ENCODE measurements around the gene CCDC92.

CCDC92 gene

DNA sequence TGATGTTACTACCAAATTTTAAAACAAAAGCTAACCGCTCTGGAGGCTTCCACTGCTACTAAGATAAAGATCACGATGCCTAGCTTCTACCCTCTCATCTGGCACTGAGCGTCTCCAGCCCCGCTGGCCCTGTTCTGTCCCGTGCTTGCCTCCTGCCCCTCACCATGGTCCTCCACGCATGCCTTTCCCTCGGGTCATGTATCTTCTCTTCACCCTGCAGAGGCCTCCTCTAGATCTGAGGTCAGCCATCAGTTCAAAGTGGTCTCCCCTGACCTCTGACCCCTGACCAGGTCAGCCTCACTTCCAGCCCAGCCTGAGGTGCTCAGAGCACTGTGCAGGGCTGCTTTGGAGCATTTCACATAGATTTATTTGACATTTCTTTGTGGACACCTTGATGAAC, 28.7 kb upstream of the CCDC92 start:
- no peak for DNase-seq

GRCh38 chr12:124000111-124000510, 27.5 kb upstream of the CCDC92 start:
- no peak for DNase-seq

- DNase-seq = no peak
Observed at GRCh38 chr12:123998991-123999359, 26.3 kb upstream of the CCDC92 start.

GRCh38 chr12:123998344-123998990, 25.8 kb upstream of the CCDC92 start:
- DNase-seq = no peak

DNA sequence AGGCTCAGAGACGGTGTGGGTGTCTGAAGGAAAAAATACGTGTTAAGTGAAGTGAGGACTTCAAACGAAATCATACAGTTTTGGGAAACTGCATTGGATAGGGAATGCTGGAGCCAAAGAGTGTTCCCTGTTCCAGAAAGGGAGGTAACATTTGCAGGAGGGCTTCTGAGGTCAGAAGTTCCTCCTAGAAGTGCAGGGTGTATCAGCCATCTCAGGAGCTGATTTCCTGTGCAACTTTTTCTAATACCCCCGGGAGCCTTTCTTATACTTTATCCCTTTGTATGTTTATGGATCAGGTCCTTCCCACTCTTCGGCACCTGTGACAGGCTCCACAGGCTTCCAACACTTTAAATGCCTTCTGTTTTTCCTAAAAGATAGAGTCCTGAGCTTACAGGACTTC, 25.3 kb upstream of the CCDC92 start:
- DNase-seq = no peak

DNA sequence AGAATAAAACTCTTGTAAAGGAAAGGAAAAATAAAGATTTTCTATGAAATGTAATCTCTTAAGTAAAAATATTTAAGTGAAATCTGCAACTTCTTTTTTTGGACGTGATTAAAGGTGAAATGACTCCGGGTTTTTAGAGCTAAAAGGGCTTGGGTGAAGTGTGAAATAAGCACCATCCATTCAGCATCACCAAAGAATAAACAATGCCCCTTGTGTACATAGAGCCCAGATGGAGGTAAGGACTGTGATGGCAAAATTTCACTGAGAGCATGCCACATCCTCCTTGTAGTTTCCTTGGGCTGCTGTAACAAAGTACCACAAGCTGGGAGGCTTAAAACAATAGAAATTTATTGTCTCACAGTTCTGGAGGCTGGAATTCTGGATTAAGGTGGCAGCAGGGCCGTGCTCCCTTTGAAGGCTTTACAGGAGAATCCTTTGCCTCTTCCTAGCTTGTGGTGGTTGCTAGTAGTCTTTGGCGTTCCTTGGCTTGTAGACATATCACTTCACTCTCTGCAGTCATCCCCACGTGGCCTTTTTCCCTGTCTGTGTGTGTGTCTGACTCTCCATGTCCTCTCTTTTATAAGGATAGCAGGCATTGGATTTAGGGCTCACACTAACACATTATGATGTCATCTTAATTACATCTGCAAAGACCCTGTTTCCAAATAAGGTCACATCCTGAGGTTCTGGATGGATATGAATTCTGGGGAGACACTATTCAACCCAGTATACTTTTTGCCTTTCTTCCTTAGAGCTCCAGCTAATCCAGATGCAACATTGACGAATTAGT, 24.6 kb upstream of the CCDC92 start:
- DNase-seq = no peak

DNA sequence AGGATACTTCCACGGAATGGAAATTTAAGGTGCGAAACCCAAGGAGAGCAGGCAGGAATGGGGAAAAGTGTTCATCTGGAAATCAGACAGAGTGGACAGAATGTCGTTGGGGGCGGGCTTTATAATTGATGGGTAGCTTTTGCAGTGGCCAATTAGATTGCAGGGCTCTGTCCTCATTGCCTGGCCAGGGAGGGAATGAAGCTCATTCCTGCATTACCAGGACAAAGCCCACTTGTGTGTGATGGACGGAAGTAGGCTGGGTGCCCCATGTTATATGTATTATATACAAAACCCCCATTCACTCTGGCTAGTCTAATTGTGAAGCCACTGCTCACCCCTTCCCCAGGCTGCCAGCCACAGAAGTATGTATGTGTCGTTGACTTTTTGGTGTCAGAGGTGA, 23.9 kb upstream of the CCDC92 start:
- DNase-seq = no peak

- DNase-seq = no peak
Observed at GRCh38 chr12:123995023-123995748, 22.6 kb upstream of the CCDC92 start.

- DNase-seq = no peak
Observed at GRCh38 chr12:123992118-123992825, 19.6 kb upstream of the CCDC92 start.

GRCh38 chr12:123991372-123991951, 18.8 kb upstream of the CCDC92 start:
- DNase-seq = no peak

DNA sequence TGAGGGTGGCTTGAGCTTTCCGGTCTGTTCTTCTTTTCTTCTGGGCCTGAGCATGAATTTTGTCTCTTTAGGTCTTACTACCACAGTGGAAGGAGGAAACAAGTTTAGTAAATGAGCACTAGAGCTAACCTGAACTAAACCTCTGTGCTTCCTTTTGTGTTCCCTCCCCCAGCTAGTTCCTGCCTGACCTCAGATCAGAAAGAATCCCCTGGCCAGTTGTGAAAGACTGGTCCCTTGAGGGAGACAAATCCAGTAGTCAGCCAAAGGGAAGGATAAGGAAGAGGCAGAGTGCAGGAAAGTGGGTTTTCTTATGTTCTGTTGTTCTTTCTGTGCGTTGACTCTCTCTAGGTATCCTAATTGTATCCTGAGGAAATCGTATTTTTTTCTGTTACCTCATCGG, 17.9 kb upstream of the CCDC92 start:
- DNase-seq = no peak

- DNase-seq = no peak
Observed at GRCh38 chr12:123989753-123990152, 17.1 kb upstream of the CCDC92 start.

DNA sequence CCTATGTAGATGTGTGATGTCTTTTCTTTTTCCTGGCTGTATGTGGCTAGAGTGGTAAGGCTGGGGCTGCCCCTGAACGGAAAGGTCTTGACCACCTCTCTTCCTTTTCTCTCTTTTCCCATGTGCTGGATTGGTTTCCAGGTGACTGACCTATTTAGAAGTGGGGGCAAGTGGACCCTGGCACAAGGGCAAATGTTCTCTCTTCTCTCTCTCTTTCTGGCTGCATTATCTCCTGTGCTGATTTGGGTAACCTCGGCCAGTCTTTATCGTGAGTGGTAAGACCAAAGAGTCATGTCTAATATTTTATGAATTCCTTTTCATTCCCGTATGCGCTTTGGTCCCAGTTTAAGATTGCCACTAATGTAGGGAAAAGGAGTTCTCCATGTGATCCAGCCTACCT, 16.5 kb upstream of the CCDC92 start:
- no peak for DNase-seq

DNA sequence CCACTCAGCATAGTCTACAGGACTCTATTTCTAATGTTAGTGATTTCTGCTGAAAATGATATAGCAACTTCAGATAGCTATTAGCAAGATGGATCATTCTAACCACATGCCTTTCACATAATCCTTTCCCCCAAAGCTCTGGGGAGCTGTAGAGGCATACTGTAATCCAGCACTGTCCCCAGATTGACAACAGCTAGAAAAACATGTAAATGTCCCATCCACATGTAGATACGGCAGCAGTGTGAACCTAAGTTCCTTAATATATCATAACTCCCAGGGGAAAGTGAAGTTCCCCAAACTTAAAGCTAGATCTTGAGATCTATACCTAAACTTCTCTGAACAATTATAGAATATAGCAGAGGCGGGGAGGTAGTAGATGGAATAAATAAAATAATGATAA, 14.4 kb upstream of the CCDC92 start:
- no peak for DNase-seq

- DNase-seq = no peak
Observed at GRCh38 chr12:123986374-123986965, 13.8 kb upstream of the CCDC92 start.

DNA sequence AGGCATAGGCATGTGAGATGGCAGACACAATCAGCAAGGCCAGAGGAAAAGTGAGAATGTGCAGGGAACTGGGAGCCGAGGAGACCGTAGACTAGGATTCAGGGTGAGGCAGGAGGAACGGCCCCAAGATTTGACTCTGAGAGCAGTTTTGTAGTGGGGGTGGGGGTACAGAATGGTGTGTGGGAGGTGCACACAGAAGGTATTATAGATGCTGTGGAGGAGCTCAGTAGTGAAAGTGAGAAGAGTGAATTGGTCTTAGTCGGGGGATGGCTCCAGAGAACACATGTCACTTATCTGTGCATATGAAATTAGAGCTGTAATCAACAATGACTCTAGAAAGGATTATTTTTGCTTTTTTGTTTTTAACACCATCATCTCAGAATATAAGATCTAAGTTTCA, 12.3 kb upstream of the CCDC92 start:
- DNase-seq = no peak

DNA sequence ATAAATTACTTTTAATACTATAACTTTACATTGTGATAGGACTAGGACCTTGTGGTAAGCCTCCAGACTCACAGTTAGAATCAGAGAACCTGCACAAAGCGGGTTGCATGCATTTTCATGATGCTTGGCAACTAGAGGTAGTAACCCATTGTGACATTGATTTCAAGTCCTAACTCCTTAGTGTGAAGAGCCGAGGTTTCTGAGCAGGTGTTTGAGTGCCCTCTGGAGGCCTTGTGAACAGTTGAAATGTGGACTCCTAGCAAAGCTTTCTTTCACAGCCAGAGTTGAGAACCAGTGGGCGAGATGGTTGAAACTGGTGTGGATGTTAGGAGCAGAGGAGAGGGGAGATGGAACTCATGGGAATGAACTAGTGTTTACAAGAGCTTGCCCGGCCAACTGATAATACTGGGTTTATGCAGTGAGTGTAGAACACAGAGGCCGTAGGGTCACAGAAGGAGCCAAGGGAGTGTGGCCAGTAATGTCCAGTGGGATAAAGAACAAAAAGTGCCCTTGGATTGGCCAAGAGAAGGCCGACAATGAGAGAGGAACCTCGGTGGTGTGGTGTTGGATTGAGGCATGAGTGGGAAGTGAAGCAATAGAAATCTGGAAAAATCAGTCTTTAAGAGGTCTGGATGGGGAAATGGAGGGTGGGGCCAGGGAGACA, 11.3 kb upstream of the CCDC92 start:
- DNase-seq = peak; percentile 14

- DNase-seq = no peak
Observed at GRCh38 chr12:123982269-123982668, 9.6 kb upstream of the CCDC92 start.

- no peak for DNase-seq
Observed at GRCh38 chr12:123979566-123979965, 6.9 kb upstream of the CCDC92 start.

GRCh38 chr12:123976227-123976826, 3.7 kb upstream of the CCDC92 start:
- DNase-seq = no peak

DNA sequence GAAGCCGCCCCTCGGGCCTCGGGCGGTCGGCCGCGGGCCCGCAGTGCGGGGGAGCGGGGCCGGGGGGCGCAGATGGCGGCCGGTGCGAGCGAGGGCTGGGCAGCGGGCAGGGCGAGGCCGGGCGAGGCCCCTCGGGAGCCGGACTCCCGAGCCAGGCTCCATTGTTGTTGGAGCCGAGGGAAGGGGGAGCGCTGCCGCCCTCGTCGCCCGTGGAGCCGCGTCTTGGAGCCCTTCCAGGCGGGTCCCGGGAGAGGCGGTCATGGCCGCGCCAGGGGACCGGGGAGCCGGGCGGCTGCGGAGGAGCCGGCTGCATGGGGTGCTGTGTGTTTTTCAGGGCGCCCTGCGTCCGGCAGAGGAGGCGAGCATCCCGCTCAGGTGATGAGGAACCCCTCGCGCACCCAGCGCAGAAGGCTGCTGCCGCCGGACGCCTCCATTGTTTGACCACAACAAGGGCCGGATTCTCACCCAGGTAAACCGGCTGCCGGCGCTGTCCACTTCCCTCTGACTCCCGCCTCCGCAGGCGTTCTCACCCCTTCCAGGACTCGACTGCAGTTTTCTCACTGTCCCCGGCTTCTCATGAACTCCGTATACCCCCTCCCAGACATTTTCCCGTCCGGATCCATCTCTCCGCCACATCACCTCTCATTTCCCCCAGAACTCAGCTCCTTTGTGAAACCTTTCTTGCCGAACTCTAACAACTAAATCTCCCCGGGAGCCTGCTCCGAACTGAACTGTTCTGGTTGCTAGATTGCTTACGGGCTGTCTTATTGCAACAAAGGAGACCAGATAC, 1.1 kb upstream of the CCDC92 start:
- DNase-seq = peak; percentile 5

All from stimulated activated naive CD4-positive, alpha-beta T cell treated with Interleukin-2 at 50 U/mL for 16 hours (primary cell).